ENCODE measurements around the gene GSPT1. TPM values are rescaled to one million over a fixed set of nuclear protein-coding genes. Genes with fewer than 3 reads are reported as not detected.
A peak's percentile ranks its signal among the peaks of the same experiment; 100 is the strongest.

The GSPT1 gene
- polyA plus RNA-seq, 5 donors, result 83.8 to 110 (median 103) TPM

- DNase-seq, result no peak
Observed at GRCh38 chr16:11914210-11915113, 1.3 kb downstream of the GSPT1 start.

GRCh38 chr16:11913425-11914079, 2.2 kb downstream of the GSPT1 start:
- DNase-seq, result no peak

- no peak for DNase-seq
Observed at GRCh38 chr16:11909653-11910545, 5.9 kb downstream of the GSPT1 start.

DNA sequence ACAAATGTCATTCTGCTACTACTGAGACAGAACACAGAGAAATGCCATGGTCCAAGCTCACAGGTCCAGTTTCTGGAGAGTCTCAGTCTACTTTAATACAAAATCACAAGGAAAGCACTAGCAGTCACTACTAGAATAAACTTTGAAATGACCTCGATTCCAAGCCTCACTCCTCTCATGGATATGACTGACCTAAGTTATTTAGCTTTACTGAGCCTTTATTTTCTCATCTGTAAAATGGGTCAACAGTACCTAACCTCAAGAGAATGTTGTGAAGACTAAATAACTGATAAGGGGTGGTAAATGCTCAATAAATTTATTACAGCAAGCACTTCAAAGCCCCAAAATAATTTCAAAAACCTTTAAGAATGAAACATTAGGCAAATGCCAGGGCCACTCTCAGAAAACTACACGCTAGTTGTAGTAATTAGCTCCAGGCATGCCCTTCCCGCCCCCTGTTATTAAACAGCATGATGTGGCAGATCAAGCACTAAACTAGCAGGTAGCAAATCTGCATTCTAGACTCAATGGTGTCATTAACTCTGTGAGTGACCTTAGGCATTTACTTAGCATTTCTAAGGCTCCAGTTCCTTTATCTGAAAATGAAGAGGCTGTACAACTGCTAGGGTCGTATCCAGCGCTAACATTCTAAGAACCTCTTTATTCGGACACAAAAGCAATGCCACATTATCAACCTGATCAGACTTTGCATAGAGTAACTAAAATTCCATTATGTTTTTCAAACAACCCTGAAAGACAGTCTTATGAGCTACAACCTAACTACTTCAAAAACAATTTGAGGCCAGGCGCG, 8.4 kb downstream of the GSPT1 start:
- no peak for DNase-seq

DNA sequence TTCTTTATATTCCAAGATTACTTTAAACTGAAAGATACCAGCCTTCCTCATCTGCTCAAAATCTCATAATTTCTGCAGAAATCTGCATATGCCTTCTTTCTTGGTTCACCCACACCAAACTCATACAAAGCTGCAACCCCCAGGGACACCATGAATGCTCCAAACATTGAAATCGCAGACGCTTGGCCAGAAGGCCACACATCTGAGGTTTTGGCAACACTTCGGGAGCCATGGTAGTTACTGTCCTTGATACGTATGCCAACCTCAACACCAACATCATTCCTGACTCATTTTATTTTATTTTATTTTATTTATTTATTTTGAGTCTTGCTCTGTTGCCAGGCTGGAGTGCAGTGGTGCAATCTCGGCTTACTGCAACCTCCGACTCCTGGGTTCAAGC, 11.8 kb downstream of the GSPT1 start:
- no peak for DNase-seq

DNA sequence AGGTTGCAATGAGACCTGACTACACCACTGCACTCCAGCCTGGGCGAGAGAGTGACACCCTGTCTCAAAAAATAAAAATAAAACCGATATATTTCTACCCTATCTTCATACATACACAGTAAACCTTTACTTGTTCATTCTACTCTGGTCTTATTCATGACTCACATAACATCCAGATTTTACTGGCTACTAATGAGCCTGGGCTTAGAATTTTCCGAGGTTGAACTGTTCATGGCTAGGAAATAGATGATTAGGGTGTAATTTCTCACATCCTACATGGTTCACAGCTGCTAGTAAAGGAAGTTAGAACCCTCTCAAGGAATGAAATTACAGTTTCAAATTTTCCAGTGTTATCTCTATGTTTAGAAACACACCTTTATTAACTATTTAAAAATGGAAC, 14.7 kb downstream of the GSPT1 start:
- no peak for DNase-seq

DNA sequence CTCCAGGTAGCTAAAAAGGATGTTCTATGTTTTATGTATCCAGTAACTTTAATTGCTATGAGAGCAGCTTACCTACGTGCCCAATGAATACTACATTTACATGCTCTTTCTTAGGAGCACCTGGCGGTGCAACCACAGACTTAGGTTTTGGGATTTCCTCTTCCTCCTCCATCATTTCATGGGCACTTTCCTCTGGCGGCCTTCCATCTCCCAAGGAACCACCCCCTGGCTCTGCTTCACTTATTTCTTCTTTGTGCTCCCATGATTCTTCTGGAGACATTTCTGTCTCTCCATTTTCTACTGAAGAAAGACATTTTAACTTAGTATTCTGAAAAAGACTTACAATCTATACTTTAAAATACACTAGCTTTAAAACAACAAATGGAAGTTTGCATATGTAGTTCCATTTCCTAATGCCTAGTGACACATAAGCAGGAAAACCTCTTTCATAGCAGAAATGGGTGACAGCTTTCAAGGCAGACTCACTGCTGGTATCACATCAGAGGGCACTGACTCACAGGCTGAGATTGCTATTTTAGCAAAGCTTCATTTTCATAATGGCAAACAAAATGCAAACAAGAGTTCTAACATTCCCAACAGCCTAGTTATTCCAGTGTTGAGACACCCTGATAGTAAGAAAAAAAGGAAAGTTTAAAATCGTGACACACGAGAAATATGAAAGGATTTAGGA, 19.1 kb downstream of the GSPT1 start:
- DNase-seq, result no peak

DNA sequence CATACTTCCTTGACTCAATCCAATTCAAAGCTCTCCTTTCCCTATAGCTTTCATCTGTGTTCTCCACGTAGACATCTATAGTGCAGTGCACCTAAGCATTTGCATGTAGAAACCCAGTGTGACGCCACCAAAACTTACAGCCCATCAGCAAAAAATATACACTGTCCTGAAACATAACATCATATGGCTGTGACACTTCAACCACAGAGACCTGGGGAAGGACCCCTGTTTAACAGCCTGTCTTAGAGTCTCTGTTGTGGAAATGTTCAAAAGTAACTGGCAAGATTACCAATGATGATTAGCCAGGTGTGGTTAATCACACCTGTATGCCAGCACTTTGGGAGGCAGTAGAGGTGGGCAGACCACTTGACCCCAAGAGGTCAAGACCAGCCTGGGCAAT, 22.2 kb downstream of the GSPT1 start:
- no peak for DNase-seq

- DNase-seq, result no peak
Observed at GRCh38 chr16:11892761-11893160, 23.0 kb downstream of the GSPT1 start.

DNA sequence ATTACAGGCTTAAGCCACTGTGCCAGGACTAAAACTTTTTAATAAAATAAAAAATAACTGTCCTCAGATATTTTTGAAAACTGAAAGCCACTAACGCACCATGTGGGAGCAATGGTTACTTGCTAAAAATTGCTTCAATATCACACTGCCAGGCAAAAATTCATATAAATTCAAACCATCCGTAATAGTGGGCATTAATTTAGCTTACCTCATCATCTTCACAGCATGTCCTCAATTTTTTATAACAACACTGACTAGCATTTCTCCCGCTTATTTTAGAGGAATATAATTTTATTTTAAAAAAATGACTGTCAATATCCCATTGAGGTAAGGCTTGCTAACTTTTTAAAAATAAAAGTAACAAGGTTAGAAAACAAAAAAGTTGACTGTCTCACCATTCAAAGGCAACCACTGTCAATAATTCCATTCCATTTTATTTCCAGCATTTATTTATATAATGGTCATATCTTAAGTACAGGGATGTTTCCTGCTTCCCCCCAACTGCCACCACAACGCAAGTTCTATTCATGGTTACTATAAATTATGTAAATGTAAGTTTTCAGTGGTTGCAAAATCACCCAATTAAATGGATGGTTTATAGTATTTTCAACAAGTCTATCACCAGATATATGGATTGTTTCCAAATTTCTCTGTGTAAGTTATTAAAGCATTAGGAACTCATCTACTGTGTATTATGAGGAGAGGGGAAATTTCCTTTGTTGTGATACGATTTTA, 25.4 kb downstream of the GSPT1 start:
- DNase-seq, result no peak

- no peak for DNase-seq
Observed at GRCh38 chr16:11886881-11887280, 28.9 kb downstream of the GSPT1 start.

GRCh38 chr16:11884035-11884434, 31.7 kb downstream of the GSPT1 start:
- no peak for DNase-seq

- no peak for DNase-seq
Observed at GRCh38 chr16:11880007-11880406, 35.7 kb downstream of the GSPT1 start.

GRCh38 chr16:11877374-11877773, 38.4 kb downstream of the GSPT1 start:
- no peak for DNase-seq

DNA sequence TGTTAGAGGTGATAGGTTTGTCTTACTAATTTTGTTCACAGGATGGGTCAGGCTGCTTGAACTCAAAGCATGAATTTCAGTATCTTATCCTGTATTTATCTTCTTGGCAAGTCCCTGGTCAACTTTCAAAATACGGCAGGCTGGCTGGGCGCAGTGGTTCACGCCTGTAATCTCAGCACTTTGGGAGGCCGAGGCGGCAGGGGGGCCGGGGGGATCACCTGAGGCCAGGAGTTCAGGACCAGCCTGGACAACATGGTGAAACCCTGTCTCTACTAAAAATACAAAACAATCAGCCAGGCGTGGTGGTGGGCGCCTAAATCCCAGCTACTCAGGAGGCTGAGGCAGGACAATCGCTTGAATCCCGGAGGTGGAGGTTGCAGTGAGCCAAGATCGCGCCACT, 39.5 kb downstream of the GSPT1 start:
- DNase-seq, result no peak

GRCh38 chr16:11875721-11876120, 40.0 kb downstream of the GSPT1 start:
- no peak for DNase-seq

DNA sequence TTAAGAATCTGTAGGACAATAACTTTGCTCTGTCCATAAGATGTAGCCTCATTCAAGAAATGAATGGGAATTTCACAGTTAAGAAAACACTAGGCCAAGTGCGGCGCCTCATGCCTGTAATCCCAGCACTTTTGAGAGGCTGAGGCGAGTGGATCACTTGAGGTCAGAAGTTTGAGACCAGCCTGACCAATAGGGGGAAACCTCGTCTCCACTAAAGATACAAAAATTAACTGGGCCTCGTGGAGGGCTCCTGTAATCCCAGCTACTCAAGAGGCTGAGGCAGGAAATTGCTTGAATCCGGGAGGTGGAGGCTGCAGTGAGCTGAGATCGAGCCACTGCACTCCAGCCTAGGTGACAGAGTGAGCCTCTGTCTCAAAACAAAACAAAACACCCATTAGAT, 44.6 kb downstream of the GSPT1 start:
- peak in 1 of 2 donors; percentile 12 for DNase-seq

- no peak for DNase-seq
Observed at GRCh38 chr16:11870399-11870798, 45.4 kb downstream of the GSPT1 start.

GRCh38 chr16:11869353-11870228, 46.2 kb downstream of the GSPT1 start:
- no peak for DNase-seq

All from right lung (tissue), 5 donors.